ENCODE results near the gene MRM2.

Gene MRM2

GRCh38 chr7:2264158-2264557 lies 22.2 kb upstream of the MRM2 start:
- no peak for DNase-seq

- DNase-seq: no peak
Observed at GRCh38 chr7:2263176-2263575, 21.2 kb upstream of the MRM2 start.

DNA sequence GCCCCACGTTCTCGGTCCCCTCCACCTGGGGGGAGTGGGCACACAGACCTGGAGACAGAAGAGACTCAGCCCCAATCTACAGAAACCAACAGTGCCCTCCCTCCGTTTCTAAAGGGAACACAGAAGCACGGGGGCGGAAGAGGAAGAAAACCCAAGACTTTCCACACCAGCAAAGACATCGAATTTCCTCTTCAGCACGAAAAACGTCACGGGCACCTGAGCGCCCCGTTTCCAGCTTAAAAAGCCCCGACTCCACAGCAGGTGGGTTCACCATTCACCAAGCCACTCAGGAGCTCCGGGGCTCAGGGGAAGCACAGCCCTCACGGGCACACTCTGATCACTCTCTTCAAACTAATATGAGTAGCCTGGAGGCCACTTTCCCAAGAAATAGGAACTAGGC lies 19.6 kb upstream of the MRM2 start:
- no peak for DNase-seq

- DNase-seq: no peak
Observed at GRCh38 chr7:2260820-2261219, 18.8 kb upstream of the MRM2 start.

DNA sequence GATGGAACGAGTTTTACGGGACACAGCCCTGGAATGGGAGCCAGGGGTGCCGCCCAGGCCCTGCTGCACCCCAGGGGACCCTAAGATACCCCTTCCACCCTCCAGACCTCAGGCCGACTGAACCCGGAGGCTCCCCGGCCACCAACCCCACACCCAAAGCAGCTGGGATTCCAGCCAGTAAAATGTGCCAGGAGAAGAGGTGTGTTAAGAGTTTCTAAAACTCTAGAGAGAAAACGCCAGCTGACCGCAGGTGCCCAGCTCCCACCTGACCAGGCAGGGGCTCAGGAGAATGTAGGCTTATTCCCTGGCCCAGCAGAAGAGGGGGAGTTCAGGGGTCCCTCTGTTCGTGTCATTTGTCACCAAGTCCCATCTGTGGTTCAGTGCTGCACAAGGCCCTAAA lies 17.5 kb upstream of the MRM2 start:
- no peak for DNase-seq

DNA sequence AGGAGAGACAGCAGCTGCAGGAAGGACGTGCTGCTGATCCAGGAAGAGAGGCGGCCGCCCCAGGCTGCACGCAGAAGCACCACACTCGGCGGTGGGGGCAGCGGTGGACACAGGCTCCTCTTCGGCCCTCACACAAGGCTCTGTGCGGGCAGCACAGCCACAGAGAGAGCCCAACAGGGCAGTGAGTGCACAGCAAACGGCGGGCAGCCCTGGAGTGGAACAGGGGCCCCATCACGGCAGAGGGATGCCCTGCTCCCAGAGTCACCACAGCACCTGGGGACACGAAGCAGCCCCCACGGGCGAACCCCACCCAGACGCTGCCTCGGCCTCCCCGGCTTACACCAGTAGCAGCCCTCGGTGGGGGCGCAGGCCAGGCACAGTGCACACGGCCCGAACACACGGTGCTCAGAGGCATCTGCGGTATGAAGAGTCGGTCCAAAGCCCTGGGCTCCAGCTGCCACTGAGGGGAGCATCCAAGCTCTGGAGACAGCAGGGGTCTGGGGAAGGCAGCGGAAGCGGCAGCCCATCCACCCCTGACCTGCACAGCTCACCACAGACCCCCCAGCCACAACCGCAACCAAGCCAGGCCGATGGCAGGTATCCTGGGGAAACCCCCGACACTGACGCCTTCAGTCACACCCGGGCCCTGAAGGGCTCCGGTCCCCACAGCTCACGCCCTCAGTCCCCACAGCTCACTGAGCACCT lies 16.8 kb upstream of the MRM2 start:
- no peak for DNase-seq

GRCh38 chr7:2257651-2258050 lies 15.6 kb upstream of the MRM2 start:
- no peak for DNase-seq

GRCh38 chr7:2257046-2257551 lies 15.1 kb upstream of the MRM2 start:
- DNase-seq: no peak

DNA sequence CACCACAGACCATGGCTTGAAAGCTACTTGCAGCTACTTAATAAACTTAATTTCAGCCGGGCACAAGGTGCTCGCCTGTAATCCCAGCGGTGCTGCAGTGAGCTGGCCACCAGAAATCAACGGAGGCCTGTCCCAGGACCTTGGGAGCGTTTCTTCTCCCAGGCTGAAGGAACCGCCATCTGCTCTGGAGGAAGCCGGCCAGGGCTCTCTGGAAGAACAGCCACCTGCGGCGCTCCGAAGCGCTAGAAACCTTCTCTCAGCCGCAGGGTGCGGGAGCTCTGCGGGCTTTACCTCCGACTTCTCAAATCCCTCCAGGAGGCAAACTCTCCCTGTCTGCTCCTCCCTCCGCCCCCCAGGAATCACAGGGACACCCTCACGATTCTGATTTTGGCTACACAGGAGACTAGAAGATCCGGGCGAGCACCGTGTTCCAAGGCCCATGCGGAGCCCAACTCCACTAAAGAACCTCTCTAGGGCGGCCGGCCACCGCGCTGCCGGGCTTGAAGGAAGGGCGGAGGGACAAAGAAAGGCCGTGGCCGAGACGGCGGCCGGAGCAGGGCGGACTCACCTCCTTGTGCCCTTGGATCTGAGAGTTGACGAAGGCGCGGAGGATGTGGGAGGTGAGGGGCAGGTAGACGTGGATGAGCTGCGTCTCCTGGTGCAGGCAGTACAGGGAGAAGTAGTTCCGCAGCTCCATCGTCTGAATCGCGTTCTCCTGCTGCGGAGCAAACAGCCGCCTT lies 14.5 kb upstream of the MRM2 start:
- no peak for DNase-seq

DNA sequence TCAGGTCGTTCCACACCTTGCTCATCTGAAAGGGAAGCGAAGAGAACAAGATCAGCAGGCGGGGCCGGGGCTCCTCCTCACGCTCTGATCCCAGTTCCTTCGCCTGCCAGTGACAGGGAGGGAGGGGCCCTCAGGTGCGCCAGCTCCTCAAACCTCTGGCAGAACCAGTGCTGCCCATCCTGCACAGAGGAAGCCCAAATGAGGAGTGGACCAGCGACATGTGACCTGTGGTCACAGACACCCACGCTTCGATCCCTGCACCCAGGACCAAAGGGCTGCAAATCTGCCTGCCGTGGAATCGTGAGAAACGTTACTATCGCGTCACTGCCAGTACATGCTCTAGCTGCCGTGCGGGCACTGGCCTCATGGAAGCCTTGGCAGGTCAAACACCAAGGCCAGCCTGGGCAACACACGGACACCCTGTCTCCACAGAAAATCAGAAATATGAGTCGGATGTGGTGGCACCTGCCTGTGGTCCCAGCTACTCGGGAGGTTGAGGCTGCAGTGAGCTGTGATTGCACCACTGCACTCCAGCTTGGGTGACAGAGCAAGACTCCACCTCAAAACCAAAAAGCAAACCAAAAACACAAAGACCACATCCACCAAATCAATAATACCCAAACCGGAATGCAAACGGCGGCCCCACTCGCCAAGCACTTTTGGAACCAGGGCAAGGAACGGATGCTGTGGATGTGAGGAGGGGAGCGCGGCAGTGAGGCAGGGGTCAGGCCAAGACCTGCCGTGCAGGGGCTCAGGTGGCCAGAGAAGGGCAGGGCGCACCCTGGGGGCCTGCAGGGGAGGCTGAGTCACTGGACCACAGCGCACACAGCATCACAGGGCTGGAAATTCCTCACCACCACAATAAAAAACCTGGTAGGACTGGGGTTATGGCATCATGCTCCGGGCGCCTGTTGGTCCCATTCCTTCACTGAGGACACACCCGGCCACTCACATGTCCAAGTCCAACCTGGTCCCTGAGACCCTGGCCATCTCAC lies 13.4 kb upstream of the MRM2 start:
- DNase-seq: no peak

DNA sequence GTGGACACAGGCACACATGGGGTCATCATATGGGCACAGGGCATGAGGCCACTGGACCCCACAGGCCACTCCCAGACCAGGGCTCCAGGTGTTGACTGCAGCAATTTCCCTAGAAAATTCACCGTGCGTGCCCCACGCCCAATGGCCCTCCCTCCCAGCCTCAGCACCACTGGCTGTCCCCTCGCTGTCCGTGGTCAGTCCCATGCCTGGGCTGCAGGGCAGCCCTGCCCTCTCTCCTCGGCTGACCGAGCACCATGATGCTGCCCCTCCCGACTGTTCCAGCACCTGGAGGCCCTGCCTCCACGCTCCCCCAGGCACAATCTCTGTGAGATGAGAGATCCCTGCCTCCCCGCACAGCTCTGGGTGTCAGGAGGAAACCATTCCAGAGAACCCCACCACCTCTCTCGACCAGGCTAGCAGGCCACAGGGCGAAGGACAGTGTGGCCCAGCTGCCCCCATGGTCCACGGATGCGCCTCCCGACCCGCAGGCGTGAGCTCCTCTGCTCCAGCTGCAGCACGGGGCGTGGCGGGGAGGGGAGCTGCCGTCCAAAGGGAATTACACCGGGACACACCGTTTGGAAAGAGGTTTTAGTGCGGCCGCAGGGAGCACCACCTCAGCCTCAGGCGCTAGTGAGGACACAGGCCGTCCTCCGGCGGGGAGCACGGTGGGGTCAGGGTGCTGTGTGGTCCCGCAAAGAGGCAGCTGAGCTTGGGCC lies 12.6 kb upstream of the MRM2 start:
- no peak for DNase-seq

DNA sequence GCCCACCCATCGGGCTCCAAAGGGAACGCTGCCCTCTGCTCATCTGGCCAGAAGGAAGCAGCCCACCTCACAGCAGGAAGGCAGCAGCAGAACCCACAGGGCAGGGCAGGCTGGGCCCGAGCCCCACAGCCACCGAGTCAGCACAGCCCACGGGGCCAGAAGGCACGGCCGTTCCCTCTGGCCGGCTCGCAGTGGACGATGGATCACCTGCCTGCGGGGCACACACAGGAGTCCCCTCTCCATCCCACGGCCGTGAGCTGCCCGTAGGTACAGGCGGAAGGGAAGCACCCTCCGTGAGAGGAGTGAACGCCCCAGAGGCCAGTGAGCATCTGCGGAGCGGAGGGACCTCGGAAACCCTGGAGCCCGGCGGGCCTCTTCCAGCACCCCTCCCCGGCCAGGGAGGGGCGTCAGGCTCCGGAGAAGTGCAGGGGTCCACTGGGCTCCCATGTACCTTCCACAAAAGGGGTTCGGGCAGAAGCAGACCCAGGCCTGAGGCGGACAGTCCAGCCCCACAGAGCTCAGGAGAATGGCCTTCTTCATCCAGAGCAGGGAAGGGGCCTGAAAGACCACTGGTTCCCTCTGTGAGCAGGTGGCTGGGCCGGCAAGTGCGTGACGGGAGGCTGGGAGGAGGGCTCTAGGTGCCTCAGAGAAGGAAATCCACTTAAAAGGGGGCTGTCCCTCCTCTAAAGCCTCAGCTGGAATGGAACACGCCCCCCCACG lies 11.7 kb upstream of the MRM2 start:
- no peak for DNase-seq

DNA sequence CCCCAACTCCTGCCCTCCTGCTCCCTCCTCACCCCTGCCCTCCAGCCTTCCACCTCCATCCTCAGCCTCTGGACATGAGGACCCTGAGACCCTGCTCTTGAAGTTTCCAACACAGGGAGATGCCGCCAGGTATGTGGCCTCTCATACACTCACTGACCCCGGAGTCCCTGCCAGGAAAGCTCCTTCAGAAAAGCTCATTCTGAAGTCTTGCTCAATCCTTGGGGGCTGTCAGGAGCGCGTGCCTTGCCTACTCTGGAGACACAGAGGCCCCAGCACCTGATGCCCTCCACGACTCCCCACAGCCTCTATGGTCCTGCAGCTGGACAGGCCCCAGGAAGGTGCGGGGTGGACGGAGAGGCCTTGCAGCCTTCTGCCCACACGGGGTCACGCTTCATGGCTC lies 11.0 kb upstream of the MRM2 start:
- DNase-seq: no peak

DNA sequence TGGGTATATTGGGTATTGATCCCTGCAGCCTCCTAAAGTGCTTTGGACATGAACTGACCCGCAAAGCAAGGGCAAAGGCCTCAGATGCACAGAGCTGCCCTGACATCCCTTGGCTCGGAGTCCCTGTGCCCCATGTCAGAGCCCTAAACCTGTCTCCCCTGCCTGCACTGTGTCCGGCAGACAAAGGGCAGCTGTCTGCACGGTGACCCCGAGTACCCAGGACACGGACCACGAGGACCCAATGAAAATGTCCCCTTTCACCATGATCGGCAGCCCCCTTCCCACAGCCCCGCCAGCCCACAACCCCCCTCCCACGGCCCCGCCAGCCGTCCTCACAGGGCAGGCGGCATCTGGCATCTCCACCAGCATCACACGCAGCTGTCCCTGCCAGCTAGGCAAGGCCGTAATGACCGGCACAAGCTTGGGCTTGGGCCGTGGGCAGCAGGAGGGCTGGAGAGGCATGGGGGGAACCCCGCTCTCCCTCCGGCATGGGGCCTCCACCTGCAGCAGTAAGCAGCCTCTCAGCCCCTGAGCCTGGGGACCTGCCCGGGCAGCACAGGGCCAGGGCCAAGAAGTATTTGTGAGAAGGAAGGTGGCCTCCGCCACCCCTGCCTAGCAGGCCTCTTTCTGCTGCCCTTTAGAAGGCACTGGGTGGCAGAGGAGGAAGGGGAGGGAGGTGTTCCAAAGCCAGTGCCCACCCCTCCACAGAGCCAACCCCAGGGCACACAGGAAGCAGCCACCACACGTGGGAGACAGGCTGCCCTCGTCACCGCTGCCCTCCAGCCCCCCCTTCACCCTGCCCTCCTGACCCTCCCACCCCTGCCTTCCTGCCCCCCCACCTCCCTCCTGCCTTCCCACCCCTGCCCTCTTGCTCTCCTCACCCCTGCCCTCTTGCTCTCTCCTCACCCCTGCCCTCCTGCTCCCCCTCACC lies 10.1 kb upstream of the MRM2 start:
- DNase-seq: no peak

- no peak for DNase-seq
Observed at GRCh38 chr7:2251381-2251780, 9.4 kb upstream of the MRM2 start.

- no peak for DNase-seq
Observed at GRCh38 chr7:2249744-2250323, 7.8 kb upstream of the MRM2 start.

DNA sequence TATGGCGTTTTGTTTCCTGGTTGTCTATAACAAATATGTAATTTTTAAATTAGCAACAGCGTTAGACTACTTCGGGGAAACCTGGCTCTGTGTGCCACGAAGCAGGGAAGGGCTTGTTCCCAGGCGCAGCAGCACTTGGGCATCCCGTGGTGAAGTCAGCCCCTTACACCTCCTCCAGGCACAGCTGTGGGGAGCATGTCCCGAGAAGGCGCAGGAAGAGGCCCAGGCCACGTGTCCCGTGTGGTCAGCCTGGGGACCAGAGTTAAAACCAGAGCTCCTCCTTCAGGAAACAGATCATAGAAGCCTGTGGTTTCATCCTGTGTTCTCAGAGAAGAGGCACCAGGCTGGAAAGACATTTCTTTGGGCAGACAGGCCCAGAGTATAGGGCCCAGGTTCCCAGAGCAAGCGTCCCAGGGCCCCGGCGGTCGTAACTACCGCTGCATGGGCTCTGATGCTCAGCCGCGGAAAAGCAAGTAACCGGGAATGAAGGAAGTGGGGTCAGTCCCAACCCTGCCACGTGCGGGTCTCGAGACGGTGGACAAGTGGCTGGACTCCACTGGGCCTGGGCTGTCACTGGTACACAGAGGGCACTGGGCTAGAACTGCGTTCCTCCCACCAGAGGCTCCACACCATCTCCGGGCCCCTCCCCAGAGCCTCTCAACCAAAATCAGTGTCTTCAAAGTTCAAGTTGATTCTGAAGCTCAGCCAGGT lies 7.1 kb upstream of the MRM2 start:
- peak; percentile 40 for DNase-seq

DNA sequence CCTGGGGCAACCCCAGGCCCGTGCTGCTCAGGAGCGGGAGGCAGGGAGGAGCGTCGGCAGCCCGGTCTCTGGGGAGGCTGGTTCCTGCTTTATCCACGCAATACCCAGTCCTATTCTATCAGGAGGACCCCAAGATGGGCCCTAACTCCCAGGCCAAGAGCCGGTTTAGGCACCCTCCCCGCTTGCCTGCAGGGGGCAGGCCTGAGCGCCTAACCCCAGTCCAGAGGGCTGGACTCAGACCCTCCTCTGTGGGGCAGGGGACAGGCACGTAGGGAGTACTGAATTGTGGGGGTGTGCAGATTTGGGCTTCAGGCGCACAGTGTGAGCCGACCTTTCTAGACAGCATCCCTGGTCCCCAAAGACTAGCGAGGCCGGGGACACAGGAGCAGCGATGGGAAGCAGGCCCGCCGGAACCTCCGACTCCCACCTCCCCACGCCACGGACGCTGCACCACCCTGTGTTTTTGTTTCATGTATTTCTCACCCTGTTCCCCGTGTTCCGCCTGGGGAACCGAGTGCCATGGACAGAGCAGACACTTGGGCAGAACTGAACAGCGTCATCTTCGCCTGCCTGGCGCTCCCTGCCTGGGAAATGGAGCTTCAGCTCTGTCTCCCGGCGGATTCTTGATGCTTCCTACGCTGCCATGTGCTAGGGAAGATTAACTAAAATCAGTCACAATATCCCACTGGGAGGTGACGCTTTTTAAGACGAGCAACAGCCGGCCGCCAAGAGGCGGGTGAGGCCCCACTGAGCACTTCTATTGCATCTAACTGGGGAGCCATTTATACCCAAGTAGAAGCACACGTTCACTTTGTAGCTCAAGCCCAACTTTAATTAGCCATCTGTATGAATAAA lies 5.4 kb upstream of the MRM2 start:
- DNase-seq: peak; percentile 62

All from stimulated activated CD8-positive, alpha-beta memory T cell treated with anti-CD3 and anti-CD28 coated beads, Interleukin-4, amount 100 ng/mL, for 48 hours (primary cell).